HCT116 (cell line): ENCODE data around the gene AFAP1.

Experiments
- ATF3 ChIP-seq: IDR thresholded peaks from 2 replicates; pipeline ENCODE4 v1.6.1; 2012
- CEBPB ChIP-seq: IDR thresholded peaks from 2 replicates; pipeline ENCODE4 v1.6.1; 2012; ENCODE audit warnings: low read depth
- EZH2 ChIP-seq: fragments of 200-600 bp; sonication (generic); IDR thresholded peaks from 2 replicates; pipeline ENCODE4 v1.6.1; 2017; ENCODE audit warnings: antibody characterized with exemption, mixed run types
- EZH2phosphoT487 ChIP-seq: fragments of 200-600 bp; IDR thresholded peaks from 2 replicates; pipeline ENCODE4 v1.6.1; 2018; ENCODE audit warnings: antibody characterized with exemption, borderline replicate concordance
- MAX ChIP-seq: IDR thresholded peaks from 2 replicates; pipeline ENCODE4 v1.6.1; 2012
- POLR2A ChIP-seq: IDR thresholded peaks from 2 replicates; pipeline ENCODE4 v1.7.0; 2011; ENCODE audit warnings: borderline replicate concordance; ENCODE audit not compliant: insufficient read depth, insufficient read length; ENCODE audit errors: extremely low read depth
- POLR2AphosphoS5 ChIP-seq: IDR thresholded peaks from 2 replicates; pipeline ENCODE4 v1.6.1; 2011; ENCODE audit warnings: mild to moderate bottlenecking, low read depth, low read length, moderate library complexity
- SIN3A ChIP-seq: IDR thresholded peaks from 2 replicates; pipeline ENCODE4 v1.6.1; 2012; ENCODE audit warnings: low read depth
- SP1 ChIP-seq: IDR thresholded peaks from 2 replicates; pipeline ENCODE4 v1.6.1; 2012; ENCODE audit warnings: low read depth
- YY1 ChIP-seq: IDR thresholded peaks from 2 replicates; pipeline ENCODE4 v1.6.1; 2011; ENCODE audit warnings: low read length, low read depth, moderate library complexity, mild to moderate bottlenecking; ENCODE audit not compliant: insufficient replicate concordance; ENCODE audit errors: extremely low read depth
- ZFX ChIP-seq: fragments of 450-650 bp; IDR thresholded peaks from 2 replicates; pipeline ENCODE4 v1.6.1; 2017
- ZNF274 ChIP-seq: fragments of 200-500 bp; sonication (Bioruptor generic); IDR thresholded peaks from 2 replicates; pipeline ENCODE4 v1.6.1; 2014; ENCODE audit warnings: mild to moderate bottlenecking, low read depth, low read length, inconsistent platforms
- TF ChIP-seq, protein P1 (sequence below), 3 experiments: fragments of 200-600 bp in 1 of 3; sonication (generic) in 1 of 3; IDR thresholded peaks in 2 of 3; conservative IDR thresholded peaks in 1 of 3; 2 replicates each; pipeline ENCODE4 v1.5.1; 2012 to 2017; ENCODE audit warnings: low read depth in 2 of 3, low read length in 2 of 3, antibody characterized with exemption in 1 of 3, borderline replicate concordance in 1 of 3, control low read depth in 1 of 3, mild to moderate bottlenecking in 1 of 3, mixed read lengths in 1 of 3, mixed run types in 1 of 3, moderate library complexity in 1 of 3; ENCODE audit not compliant: insufficient read depth in 1 of 3
- TF ChIP-seq, protein P2 (sequence below): IDR thresholded peaks from 2 replicates; pipeline ENCODE4 v1.6.1; 2012; ENCODE audit warnings: low read depth

GRCh38 chr4:7897811-7898210, 41.9 kb downstream of the AFAP1 start:
- TF ChIP-seq, protein P1, sequence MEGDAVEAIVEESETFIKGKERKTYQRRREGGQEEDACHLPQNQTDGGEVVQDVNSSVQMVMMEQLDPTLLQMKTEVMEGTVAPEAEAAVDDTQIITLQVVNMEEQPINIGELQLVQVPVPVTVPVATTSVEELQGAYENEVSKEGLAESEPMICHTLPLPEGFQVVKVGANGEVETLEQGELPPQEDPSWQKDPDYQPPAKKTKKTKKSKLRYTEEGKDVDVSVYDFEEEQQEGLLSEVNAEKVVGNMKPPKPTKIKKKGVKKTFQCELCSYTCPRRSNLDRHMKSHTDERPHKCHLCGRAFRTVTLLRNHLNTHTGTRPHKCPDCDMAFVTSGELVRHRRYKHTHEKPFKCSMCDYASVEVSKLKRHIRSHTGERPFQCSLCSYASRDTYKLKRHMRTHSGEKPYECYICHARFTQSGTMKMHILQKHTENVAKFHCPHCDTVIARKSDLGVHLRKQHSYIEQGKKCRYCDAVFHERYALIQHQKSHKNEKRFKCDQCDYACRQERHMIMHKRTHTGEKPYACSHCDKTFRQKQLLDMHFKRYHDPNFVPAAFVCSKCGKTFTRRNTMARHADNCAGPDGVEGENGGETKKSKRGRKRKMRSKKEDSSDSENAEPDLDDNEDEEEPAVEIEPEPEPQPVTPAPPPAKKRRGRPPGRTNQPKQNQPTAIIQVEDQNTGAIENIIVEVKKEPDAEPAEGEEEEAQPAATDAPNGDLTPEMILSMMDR (IDR thresholded peaks at IDR 0.05 in 2 of 3, conservative IDR thresholded peaks at IDR 0.05 in 1 of 3; ENCODE audit: borderline replicate concordance in 1 of 3, insufficient read depth in 1 of 3, low read depth in 2 of 3, low read length in 2 of 3) = no peak
- TF ChIP-seq YY1 = no peak
- TF ChIP-seq, protein P2, sequence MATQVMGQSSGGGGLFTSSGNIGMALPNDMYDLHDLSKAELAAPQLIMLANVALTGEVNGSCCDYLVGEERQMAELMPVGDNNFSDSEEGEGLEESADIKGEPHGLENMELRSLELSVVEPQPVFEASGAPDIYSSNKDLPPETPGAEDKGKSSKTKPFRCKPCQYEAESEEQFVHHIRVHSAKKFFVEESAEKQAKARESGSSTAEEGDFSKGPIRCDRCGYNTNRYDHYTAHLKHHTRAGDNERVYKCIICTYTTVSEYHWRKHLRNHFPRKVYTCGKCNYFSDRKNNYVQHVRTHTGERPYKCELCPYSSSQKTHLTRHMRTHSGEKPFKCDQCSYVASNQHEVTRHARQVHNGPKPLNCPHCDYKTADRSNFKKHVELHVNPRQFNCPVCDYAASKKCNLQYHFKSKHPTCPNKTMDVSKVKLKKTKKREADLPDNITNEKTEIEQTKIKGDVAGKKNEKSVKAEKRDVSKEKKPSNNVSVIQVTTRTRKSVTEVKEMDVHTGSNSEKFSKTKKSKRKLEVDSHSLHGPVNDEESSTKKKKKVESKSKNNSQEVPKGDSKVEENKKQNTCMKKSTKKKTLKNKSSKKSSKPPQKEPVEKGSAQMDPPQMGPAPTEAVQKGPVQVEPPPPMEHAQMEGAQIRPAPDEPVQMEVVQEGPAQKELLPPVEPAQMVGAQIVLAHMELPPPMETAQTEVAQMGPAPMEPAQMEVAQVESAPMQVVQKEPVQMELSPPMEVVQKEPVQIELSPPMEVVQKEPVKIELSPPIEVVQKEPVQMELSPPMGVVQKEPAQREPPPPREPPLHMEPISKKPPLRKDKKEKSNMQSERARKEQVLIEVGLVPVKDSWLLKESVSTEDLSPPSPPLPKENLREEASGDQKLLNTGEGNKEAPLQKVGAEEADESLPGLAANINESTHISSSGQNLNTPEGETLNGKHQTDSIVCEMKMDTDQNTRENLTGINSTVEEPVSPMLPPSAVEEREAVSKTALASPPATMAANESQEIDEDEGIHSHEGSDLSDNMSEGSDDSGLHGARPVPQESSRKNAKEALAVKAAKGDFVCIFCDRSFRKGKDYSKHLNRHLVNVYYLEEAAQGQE = no peak
- no peak for TF ChIP-seq MAX
- TF ChIP-seq EZH2phosphoT487 = no peak
- TF ChIP-seq POLR2AphosphoS5 = no peak
- TF ChIP-seq SP1 = no peak
- TF ChIP-seq EZH2 = no peak
- TF ChIP-seq POLR2A = no peak
- TF ChIP-seq ATF3 = no peak
- TF ChIP-seq ZFX = no peak
- TF ChIP-seq SIN3A = no peak
- TF ChIP-seq ZNF274 = no peak
- TF ChIP-seq CEBPB = no peak
